GM15510 (cell line): ENCODE measurements around the gene CHMP2B.

ENCODE experiments used
- POLR2A ChIP-seq: IDR thresholded peaks from 3 replicates; pipeline ENCODE4 v1.6.1; 2011; ENCODE audit warnings: borderline replicate concordance; ENCODE audit not compliant: insufficient read length; ENCODE audit errors: extremely low read depth

CHMP2B gene

GRCh38 chr3:87269723-87270122 is 42.6 kb downstream of the CHMP2B start:
- TF ChIP-seq POLR2A: no peak

GRCh38 chr3:87270908-87271700 is 44.0 kb downstream of the CHMP2B start:
- TF ChIP-seq POLR2A: no peak

DNA sequence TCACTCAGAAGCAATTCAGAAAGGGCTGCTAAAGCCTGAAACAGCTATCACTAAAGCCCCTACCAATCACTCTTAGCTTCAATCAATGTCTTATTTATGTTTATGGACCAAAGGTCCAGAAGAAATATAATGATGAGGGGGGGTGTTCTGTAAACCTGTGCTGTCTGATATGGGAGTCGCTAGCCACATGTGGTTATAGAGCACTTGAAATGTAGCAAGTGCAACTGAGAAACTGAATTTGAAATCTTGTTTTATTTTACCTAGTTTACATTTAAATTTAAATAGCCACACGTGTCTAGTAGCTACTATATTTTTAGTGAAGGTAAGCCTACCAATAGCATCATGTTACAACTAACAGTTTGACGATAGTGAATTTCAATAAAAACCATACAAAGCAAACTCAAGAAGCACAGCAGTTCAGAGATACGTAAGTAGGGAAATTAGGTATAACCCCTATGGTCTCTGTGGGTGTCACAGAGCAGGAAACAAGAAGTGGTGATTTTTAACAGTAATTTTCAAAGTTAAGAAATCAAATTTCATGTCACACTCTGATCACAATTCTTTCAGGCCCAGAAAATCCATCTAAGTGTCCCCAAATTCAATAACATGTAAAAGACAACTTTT is 45.7 kb downstream of the CHMP2B start:
- no peak for TF ChIP-seq POLR2A

DNA sequence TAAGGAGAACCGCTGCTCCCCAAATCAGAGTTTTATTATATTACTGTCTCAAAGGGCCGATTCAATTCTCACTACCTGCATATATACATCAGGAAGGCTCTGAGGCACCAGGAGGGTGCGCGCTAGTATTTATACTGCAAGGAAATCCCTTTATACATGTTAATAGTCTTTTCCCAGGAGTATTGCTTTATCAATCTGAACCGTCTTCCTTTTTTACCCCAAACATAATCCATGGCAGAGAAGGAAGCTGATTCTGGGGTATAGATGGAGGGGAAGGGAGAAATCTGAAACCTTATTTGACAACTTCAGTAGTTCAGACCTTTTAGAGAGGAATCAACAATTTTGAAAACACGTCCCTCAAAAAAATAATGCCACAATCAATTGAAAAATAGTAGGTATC is 49.4 kb downstream of the CHMP2B start, which contains the start of gene POU1F1:
TSS of gene POU1F1 (minus strand) at position 101 of the 400 bp plus-strand sequence. CDS start 122 bp downstream, outside the sequence.
- no peak for TF ChIP-seq POLR2A

DNA sequence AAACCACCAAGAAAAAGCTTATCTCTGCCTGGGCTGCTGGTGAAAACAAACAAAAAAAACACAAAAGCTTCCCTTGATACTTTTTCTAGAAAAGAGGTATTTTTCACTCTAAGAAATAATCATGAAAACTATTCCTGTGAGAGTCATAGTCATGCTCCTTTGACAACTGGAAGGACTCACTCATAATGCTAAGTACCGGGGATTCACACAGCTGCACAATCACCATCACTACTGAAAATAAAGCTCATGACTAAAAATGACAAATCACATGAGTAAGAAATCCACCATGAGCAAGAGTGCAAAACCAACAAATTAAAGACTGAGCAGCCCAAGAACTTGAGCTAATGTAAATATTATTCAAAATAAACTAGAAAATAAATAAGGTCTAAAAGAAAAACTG is 59.9 kb downstream of the CHMP2B start:
- no peak for TF ChIP-seq POLR2A

- TF ChIP-seq POLR2A: no peak
Observed at GRCh38 chr3:87288446-87288845, 61.3 kb downstream of the CHMP2B start.

- TF ChIP-seq POLR2A: no peak
Observed at GRCh38 chr3:87298111-87298718, 71.1 kb downstream of the CHMP2B start.
